H4 (cell line): ENCODE results near the gene SHROOM3. TPM values are rescaled to one million over a fixed set of nuclear protein-coding genes. Genes with fewer than 3 reads are reported as not detected.
A peak's percentile ranks its signal among the peaks of the same experiment; 100 is the strongest.

Experiments used
- DNase-seq: peaks from one replicate; pipeline ENCODE4 v3.0.0-alpha.2; 2015; ENCODE audit warnings: low spot score
- total RNA-seq: library from RNA; depleted of rRNA; stranded (reverse); fragments of >200 nt; shearing (Covaris generic); gene quantifications from 2 replicates; pipeline ENCODE4 v1.2.3, GENCODE V29; 2014

Gene SHROOM3
- total RNA-seq, 1 experiment from 2014 or later = 3.4 TPM

DNA sequence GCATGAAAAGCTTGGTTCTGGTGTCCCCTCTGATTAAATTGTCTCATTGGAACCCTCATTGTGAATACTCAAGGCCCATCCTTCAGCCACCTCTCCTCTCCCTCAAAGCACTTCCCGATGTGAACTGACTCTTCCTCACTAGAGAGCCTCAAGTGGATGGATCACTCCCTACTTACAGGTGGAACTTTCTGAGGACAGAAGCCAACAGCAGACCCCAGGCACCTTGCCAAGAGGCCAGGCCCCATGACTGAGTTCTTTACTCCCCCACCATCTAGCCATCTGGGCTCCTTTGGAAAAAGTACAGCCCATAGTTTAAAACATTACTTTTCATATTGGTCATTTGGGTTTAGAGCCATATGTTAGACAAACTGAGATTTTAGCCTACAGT lies 224.1 kb downstream of the SHROOM3 start:
- peak; percentile 46 for DNase-seq

DNA sequence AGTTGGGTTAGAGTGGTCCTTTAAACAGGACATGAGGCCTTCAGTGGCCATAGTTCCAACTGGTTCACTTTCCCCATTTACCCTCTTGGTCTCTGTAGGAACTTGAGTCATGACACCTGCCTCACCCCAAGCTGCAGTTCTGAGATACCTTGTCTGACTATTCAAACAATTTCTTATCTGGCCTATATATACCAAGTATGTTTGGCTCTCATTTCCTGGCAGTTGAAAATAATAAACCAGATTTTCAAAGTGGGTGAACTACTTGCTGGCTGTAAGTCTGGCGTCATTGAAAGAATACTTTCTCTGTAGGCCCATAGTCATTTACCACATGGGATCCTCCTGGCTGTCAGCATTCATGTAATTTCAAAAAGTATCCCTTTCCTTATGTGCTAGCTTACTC lies 228.8 kb downstream of the SHROOM3 start:
- no peak for DNase-seq

DNA sequence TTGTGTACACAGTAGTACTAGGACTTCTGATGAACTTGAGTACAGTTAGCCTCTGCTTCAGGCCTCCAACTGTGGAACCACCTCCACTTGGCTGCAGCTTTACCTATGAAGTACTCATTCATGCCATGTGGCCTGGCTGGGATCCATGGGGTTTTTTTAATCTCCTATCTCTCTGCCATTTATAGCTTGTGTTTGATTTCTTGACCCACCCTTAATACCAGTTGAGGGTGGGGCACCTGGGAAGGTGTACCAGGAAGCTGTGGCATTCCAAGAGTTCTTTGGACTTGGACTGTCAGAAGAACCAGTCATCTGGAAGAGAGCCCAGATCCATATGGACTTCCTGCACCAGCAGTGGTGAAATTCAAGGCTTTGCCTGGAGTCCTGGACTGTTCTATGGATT lies 230.1 kb downstream of the SHROOM3 start:
- no peak for DNase-seq

DNA sequence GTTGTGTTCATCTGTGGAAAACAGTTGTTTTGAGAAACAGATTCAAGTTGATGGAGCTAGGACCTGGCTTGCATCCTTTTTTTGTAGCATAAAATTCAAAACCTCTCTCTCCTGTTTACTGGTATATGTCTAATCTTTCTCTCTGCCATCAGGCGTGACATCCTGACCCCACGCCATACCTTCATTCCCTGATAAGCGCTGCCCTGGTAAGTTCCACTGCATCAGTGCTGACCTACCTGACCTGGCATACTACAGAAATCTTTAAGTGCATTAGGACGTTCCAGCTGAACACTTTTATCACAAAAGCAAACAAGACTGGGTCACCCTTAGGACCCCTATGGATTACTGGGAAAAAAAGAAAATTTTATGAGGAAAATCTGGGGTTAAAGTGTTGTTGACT lies 230.7 kb downstream of the SHROOM3 start:
- DNase-seq = no peak

DNA sequence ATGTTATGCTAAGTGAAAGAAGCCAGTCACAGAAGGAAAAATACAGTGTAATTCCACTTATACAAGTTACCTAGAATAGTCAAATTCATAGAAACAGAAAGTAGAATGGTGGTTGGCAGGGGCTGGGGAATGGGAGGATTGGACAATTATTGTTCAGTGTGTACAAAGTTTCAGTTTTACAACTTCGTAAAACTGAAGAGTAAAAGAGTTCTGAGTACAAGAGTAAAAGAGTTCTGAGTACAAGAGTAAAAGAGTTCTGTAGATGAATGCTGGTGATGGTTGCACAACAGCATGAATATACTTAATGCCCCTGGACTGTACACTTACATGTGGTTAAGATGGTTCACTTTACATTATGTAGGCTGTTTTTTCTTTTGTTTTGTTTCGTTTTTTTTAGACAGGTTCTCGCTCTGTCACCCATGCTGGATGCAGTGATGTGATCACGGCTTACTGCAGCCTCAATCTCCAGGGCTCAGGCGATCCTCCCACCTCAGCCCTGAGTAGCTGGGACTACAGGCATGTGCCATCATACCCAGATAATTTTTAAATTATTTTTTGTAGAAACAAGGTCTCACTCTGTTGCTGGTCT lies 232.0 kb downstream of the SHROOM3 start:
- no peak for DNase-seq

DNA sequence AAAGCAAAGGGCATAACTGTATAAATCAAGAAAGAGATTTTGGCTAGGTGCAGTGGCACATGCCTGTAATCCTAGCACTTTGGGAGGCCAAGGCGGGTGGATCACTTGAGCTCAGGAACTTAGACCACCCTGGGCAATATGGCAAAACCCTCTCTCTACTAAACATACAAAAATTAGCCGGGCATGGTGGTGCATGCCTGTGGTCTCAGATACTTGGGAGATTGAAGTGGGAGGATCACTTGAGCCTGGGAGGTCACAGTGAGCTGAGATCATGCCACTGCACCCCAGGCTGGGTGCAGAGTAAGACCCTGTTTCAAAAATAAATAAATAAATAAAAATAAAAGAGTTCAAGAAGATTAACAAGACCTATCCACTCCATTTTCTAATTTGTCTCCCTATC lies 235.6 kb downstream of the SHROOM3 start:
- no peak for DNase-seq

DNA sequence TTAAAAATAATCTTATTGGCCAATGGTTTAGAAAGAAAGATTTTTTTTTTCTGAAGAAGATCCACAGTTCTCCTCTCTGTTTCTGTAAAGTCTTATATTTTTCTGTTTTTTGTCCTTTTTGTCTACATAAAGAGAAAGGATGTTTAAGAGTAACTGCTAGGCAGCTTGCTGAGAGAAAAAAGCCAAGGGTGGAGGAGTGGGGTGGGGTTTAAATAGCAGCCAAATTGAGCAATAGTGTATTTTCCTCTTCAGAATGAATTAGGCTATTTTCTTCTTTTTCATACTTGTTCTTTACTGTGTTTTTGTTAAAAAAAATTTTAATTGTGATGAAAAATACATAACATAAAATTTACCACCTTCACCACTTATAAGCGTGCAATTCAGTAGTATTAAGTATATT lies 238.3 kb downstream of the SHROOM3 start:
- DNase-seq = no peak

DNA sequence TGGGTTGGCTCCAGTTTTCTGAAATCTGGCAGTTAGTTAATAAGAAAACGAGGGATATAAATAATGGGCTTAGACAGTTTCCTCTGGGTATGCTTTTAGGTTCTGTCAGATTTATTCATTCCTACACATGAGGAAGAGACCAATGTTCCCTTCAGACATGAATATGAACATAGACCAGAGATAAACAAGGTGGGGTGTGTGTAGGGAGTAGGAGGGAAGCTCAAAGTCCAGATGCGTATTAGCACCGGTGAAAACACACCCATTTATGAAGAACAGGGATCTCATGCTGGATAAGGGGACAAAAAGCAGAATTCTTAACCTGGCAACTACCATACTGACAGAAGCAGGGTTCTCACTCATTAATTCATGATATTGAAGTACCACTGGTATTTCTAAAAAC lies 240.0 kb downstream of the SHROOM3 start:
- DNase-seq = no peak

DNA sequence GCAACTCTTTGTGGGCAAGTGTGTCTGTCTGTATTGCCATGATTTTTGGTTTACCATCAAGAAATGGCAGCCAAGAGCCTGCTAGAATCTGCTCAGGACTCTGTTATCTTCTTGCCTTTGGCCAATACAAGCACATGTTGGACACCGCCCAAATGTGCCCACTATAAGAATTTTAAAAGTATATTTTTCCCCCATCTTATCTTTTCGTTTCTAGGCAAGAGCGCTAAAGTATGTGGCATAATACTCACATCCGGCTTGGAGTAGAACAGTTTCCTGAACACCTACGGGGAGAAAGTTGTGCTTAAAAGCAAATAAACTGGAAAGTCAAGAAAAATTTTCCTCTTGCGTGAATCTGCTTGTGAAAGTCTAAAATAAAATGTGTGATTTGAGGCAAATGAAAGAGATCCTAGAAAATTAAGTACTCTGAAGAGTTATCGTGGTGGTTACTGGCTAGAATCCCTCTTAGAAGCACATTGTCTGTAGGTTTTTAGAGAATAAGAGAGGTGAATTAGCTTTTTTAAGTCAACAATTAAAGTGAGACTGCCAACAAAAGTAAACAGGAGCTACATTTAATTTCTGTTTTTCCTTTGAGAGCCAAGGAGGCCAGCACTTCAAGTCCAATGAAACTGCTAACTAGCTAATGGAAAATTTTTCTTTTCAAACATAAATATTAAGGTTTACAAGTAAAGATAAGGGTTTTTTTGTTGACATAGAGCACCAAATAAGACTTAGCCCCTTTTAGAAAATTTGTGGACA lies 242.7 kb downstream of the SHROOM3 start:
- DNase-seq = peak; percentile 13

DNA sequence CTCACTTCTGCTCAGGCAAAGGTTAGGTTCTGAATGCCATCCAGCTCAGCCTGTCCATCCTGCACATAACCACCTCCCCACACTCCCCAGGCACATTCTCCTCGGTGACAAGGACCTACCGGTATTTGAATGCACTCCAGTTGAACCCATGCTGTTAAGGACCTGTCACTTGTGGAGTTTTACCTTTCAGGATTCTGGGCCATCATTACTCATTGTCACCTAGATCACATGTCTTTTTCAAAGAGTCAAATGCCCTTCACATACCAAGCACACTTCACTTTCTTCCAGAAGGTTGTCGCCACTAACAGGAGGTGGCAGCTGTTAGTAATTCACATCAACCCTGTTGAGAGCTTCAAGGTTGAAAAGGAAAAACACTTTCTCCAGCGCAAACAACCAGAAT lies 244.7 kb downstream of the SHROOM3 start:
- DNase-seq = no peak

DNA sequence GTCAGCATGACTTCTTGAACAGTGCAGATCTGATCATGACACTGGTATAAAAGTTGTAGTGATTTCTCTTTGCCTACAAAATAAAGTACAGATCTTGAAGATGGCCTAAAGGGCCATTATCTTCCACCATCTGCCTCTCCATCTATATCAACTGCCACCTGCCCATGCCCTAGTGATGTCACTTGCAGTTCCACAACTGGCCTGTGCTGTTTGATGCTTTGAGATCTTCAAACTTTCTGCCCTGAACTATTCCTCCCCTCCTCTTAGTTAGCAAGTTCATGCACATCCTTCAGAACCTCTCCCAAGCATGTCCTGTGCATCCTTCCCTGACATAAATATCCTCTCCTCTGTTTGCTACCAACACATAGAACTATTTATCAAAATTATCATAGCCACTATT lies 245.9 kb downstream of the SHROOM3 start:
- DNase-seq = no peak

DNA sequence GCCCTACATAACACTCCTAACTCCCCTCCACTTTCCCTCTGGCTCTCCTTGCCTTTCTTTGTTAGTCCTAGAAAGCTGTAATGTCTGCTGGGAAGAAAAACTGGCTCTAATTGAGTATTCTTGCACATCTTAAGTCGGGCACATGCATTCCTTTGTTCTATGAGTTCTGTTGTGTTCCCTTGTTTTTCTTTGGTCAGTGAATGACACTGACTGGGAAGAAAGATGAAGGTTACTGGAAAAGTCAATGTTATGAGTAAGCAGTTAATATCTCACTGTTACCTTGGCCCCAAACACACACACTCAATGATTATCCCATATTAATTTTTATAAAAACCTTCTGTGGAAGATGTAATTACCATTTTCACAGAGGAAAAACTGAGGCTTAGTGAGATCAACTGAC lies 247.0 kb downstream of the SHROOM3 start:
- DNase-seq = no peak

DNA sequence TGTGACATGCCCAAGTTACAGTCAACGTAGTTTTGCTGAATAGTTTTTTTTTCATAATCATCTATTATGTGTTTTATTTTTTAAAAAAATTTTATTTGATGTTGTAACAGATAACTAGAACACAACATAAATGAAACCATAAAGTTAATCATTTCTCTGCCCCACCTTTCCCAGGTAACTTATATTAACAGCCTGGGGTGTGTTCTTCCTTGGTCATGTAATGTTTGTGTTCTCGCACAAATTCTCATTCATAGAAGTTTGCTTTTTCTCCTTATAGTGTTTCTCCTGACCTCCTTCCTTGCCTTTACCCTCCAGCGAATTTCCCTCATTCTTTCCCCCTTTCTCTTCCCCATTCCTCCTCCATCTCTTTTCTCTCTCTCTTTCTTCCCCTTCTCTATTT lies 248.1 kb downstream of the SHROOM3 start:
- DNase-seq = no peak

DNA sequence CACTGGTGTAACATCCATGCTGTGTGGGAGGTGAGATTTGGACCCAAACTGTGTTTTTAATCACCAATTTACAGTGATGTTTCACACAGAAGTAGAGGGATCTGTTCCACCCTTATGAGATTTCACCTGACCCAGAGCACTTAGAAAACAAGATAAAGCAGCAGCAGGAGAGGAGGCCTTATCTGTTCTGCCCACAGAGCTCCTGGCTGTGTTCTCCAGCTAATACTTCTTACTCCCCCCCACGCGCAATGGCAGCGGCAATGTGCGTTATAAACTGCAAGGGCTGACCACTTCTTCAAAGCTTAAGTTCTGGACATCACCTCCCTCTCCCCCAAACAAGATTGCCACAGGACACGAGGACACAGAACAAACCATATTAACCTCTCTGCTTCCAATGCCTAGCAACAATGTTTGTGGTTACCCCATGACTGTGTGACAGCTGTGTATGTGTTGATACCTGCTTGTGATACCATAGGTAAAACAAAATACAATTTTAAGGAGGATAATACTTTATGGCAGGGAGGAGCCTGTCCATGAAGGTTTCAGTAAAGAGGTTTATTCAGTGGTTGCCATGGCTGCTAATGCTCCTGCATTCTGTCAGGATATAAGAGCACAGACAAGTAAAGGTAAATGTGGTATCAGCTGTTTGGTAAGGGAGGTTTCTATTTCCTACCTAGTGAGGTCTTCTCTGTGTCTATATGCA lies 252.9 kb downstream of the SHROOM3 start:
- no peak for DNase-seq

DNA sequence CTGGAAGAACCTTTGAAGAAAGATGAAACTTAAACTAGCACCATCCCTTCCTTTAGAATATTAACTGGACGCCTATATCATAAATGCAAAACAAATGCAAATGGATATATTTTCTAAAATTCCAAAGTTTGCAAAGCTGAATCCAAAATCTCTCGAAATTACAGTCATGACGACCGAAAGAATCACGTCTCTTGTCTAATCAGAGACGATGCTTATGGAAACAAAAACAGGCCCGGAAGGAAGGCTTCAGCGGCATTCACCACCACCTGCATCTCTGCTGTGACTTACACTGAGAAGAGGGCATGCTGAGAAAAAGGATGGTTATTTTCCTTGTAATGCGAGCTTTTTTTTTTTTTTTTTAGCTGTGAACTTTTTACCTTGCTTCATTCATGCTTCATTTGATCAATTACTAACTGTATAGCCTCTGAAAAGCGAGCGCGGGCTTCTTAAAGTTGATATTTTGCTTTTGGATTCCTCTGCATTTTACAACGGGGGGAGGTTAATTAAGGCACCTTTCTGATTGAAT lies 253.7 kb downstream of the SHROOM3 start:
- DNase-seq = no peak

DNA sequence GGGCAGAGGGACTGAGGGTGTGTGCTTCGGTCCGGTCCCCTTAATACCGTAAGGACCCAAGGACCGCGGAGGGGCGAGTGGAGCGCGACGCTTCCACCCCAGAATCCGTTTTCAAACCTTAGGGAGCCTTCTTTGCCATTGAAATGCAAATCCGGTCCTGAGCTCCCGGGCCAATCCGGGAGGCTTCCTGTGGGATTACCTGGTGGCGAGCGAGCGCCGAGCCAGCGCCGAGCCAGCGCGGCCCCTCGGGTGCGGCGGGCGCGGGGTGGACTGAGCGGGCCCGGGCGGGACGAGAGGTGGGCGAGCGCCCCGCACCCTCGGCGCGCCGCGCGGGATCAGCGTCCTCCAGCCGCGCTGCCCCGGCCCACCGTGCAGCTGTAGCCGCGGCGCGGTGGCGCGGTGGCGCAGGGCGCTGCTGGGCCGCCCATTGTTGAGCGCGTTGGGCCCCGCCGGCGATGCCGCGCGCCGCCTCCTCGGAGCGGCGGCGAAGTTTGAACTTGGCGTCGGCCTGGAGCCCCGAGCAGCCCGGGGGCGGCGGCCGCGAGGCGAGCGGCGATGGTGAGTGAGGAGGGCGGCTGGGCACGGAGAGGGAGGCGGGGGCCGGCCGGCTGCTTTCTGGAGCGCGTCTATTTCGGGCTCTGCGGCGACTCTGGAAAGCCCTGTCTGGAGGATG lies 254.3 kb downstream of the SHROOM3 start:
- DNase-seq = no peak

DNA sequence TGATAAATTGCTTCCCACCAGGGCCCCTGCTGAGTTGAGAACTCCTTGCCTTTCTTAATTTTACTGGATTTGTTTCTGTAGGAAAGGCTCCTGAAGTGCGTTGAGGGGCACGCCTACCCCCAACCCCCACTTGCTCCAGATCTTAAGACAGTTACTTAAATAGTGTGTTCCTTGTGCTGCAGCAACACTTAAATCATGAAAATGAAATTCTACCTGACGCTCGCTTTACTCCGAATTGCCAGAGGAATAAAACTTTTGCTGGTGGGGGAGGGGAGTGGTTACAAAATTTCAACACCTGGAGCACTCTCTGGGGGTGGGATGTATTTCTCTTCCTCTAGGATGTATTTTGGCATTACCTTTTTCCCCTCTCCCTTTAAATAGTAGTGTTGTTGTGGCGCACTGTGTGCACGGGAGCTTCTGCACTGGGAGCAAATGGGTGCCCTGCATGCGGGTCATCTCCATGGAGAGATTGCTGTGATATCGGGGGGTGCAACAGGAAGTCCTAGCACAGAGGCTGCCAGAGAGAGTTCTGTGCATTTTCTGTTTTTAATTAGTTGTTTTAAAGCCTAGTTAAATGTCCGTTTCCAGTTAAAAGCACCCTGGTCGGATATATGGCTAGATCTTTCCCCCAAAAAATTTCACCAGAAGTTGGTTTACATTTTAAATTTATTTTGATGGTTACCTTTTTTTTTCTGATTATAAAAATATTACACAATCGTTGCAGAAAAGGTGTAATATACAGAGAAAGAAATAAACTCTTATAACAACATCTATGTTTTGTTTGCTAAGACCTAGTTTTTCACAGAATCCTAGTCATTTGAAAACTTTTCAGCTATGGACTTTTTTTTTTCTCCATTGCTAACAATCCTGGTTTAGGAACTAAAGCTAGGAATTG lies 255.2 kb downstream of the SHROOM3 start:
- no peak for DNase-seq

DNA sequence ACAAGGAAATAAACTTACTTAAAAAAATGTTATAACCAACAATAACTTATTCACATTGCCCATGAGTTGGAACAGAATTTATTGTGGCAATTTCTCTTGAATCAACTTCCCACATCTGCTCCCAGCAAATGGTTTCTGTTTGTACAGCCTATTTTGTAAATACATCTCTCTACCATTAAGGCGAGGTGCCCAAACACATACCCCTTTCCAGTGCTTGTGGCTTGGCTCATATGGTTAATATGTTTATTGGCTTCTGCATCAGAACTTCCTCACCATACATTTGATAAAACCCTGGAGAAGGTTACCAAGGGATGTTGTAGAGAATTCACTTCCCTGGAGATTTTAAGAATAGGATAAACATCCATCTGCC lies 255.9 kb downstream of the SHROOM3 start:
- no peak for DNase-seq

DNA sequence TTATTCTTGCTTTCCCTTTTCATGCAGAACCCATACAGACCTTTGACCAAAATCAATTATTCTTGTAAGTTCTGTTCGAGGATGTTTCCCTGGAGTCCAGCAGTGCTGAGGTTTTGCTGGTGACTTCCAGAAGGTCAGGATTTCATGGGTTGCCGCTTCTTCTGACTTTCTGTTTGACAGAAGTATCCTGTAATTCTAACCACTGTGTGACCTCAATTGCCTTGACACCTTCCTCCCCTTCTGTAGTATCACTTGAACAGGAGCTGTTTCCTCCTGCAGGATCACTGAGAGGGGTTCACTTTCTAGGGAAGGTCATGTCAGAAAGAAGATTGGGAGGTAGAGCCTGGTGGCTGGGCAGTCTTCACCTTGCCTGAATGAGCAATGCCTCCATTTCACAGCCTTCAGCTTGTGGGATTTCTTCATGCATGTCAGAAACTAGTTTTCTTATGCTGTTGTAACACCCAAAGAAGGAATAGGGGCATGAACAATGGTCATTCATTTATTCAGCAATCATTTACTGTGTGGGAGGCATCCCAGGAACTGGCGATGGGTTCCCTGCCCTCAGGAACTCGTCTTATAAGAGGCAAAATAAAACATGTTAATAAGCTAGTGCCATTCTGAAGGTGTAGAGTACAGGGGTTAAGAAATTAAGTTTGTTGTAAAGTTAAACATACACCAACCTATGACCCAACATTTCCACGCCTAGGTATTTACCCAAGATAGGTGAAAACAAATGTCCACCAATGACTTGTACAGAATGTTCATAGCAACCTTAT lies 257.0 kb downstream of the SHROOM3 start:
- DNase-seq = no peak

DNA sequence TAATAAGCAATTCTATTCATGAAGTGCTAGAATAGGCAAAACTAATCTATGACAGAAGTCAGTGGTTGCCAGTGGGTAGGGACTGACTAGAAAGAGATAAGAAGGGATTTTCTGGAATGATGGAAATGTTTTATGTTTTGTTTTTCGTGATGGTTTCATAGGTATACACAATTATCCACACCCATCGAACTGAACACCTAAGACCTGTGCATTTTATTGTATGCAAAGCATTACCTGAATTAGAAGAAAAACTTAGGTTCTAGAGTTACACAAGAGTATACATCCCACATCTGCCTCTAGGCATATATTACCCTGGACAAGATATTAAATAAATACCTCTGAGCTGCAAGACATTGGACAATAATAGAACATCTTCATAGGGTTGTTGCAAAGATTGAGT lies 257.7 kb downstream of the SHROOM3 start:
- DNase-seq = no peak

DNA sequence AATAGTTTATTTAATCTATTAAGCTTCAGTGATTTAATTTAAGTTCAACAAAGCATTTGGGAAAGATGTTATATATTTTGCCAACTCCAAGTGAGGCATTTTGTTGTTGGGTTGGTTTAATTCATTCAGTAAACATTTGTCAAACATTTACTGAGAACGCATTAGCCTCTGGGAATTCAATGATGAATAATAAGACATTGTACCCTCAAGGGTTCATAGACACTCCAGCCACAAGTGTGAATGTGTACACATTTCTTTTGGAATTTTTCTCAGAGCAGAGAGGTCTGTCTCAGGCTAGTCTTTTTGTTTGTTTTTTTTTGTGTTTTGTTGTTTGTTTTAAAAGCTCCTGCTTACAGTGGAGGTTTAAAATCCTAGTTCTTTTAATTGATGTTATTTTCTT lies 259.0 kb downstream of the SHROOM3 start:
- DNase-seq = no peak
